ENCODE data around the gene GALNT12.

- TF ChIP-seq YY1 (IDR thresholded peaks at IDR 0.05) (no peak), GABPA (IDR thresholded peaks at IDR 0.05 in 1 of 2, conservative IDR thresholded peaks at IDR 0.05 in 1 of 2) (no peak), ZBTB33 (IDR thresholded peaks at IDR 0.05) (no peak), TAF1 (conservative IDR thresholded peaks at IDR 0.05) (no peak), EGR1 (IDR thresholded peaks at IDR 0.05; ENCODE audit: low read depth in 2 of 2) (no peak), REST (IDR thresholded peaks at IDR 0.05) (no peak), MAX (IDR thresholded peaks at IDR 0.05) (no peak), JUND (IDR thresholded peaks at IDR 0.05) (no peak), HNF4G (IDR thresholded peaks at IDR 0.05) (no peak), RAD21 (IDR thresholded peaks at IDR 0.05) (no peak), FOXA2 (IDR thresholded peaks at IDR 0.05) (no peak), SP1 (IDR thresholded peaks at IDR 0.05) (no peak)
- TF ChIP-seq, protein P1, sequence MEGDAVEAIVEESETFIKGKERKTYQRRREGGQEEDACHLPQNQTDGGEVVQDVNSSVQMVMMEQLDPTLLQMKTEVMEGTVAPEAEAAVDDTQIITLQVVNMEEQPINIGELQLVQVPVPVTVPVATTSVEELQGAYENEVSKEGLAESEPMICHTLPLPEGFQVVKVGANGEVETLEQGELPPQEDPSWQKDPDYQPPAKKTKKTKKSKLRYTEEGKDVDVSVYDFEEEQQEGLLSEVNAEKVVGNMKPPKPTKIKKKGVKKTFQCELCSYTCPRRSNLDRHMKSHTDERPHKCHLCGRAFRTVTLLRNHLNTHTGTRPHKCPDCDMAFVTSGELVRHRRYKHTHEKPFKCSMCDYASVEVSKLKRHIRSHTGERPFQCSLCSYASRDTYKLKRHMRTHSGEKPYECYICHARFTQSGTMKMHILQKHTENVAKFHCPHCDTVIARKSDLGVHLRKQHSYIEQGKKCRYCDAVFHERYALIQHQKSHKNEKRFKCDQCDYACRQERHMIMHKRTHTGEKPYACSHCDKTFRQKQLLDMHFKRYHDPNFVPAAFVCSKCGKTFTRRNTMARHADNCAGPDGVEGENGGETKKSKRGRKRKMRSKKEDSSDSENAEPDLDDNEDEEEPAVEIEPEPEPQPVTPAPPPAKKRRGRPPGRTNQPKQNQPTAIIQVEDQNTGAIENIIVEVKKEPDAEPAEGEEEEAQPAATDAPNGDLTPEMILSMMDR (IDR thresholded peaks at IDR 0.05; ENCODE audit: low read depth, low read length, missing input control): no peak
- TF ChIP-seq, protein P2, sequence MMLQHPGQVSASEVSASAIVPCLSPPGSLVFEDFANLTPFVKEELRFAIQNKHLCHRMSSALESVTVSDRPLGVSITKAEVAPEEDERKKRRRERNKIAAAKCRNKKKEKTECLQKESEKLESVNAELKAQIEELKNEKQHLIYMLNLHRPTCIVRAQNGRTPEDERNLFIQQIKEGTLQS (IDR thresholded peaks at IDR 0.05): no peak
Measured at GRCh38 chr9:98777618-98778017, 29.9 kb upstream of the GALNT12 start.
